HG03108 (cell line): Measurements from ENCODE around the gene DNAAF2.
"Not testable (repeated sequence)": the region's sequence is repeated elsewhere in the genome, so short reads cannot be mapped to it uniquely, and the experiment has no call there.

Source experiments
- ATAC-seq: cut with Tn5 transposase; IDR thresholded peaks from one replicate; pipeline ENCODE4 v1.9.1; 2021; ENCODE audit warnings: moderate library complexity; ENCODE audit not compliant: unreplicated experiment

Gene DNAAF2

GRCh38 chr14:49584981-49585640 lies 49.9 kb downstream of the DNAAF2 start:
- not testable (repeated sequence) for ATAC-seq

GRCh38 chr14:49584058-49584457 lies 51.0 kb downstream of the DNAAF2 start:
- ATAC-seq, result no peak

GRCh38 chr14:49583629-49584028 lies 51.4 kb downstream of the DNAAF2 start:
- ATAC-seq, result no peak

- ATAC-seq, result no peak
These were observed 52.7 kb downstream of the DNAAF2 start for GRCh38 chr14:49582113-49582977.

- no peak for ATAC-seq
These were observed 53.6 kb downstream of the DNAAF2 start for GRCh38 chr14:49581209-49582112.

GRCh38 chr14:49579841-49580240 lies 55.2 kb downstream of the DNAAF2 start:
- no peak for ATAC-seq

GRCh38 chr14:49578141-49578540 lies 56.9 kb downstream of the DNAAF2 start:
- ATAC-seq, result no peak
